Osteoblast (primary cell): ENCODE results near the gene GTPBP10. TPM values are rescaled to one million over a fixed set of nuclear protein-coding genes. Genes with fewer than 3 reads are reported as not detected.

Source experiments
- DNase-seq: peaks from one replicate; pipeline ENCODE4 v3.0.0; 2011; ENCODE audit warnings: low spot score, mixed read lengths; ENCODE audit not compliant: insufficient read length; ENCODE audit errors: missing footprints
- H2AFZ ChIP-seq: 2 replicates; pipeline ENCODE4 v1.6.0; 2011; ENCODE audit warnings: mild to moderate bottlenecking, low read length
- H3K27ac ChIP-seq: 2 replicates; pipeline ENCODE4 v1.5.1; 2011; ENCODE audit warnings: mild to moderate bottlenecking, low read depth, low read length, moderate library complexity
- H3K27me3 ChIP-seq: 2 replicates; pipeline ENCODE4 v1.6.0; 2012; ENCODE audit warnings: mild to moderate bottlenecking, control low read depth, inconsistent platforms, low read length, moderate library complexity; ENCODE audit not compliant: insufficient read depth
- H3K36me3 ChIP-seq: 2 replicates; pipeline ENCODE4 v1.5.1; 2011; ENCODE audit warnings: mild to moderate bottlenecking, low read length, control low read depth, moderate library complexity; ENCODE audit not compliant: insufficient read depth
- H3K4me1 ChIP-seq: 2 replicates; pipeline ENCODE4 v1.5.1; 2011; ENCODE audit warnings: mild to moderate bottlenecking, low read length, control low read depth, moderate library complexity; ENCODE audit not compliant: insufficient read depth
- H3K4me2 ChIP-seq: 2 replicates; pipeline ENCODE4 v1.6.0; 2011; ENCODE audit warnings: mild to moderate bottlenecking, low read length; ENCODE audit not compliant: insufficient read depth
- H3K4me3 ChIP-seq: fragments of 200-600 bp; sonication (generic); 3 replicates; pipeline ENCODE4 v1.5.1; 2012; ENCODE audit warnings: mild to moderate bottlenecking, low read length, inconsistent platforms; ENCODE audit not compliant: insufficient read depth
- H3K79me2 ChIP-seq: 2 replicates; pipeline ENCODE4 v1.6.0; 2012; ENCODE audit warnings: mild to moderate bottlenecking, low read length, control low read depth, inconsistent platforms; ENCODE audit not compliant: insufficient read depth
- H3K9me3 ChIP-seq: 2 replicates; pipeline ENCODE4 v1.5.1; 2011; ENCODE audit warnings: low read depth, low read length, control low read depth
- H4K20me1 ChIP-seq: 2 replicates; pipeline ENCODE4 v1.6.0; 2012; ENCODE audit warnings: mild to moderate bottlenecking, low read length, control low read depth; ENCODE audit not compliant: insufficient read depth
- CTCF ChIP-seq: IDR thresholded peaks from 2 replicates; pipeline ENCODE4 v1.5.1; 2011; ENCODE audit warnings: mild to moderate bottlenecking, low read depth, low read length, moderate library complexity; ENCODE audit errors: extremely low read depth
- total RNA-seq: library from RNA; depleted of rRNA; stranded (reverse); fragments of >200 nt; gene quantifications from 2 replicates; pipeline ENCODE4 v1.2.3, GENCODE V29; 2012

The GTPBP10 gene
- total RNA-seq, 1 donor = 21.0 TPM

GRCh38 chr7:90412458-90413184, 66.1 kb downstream of the GTPBP10 start:
- TF ChIP-seq CTCF = peak; percentile 30
- H3K36me3 ChIP-seq = peaks cover 32% of the 10 kb centered on the region
- no peak overlapping the region for H3K27ac ChIP-seq
- peaks cover 56% of the 10 kb centered on the region for H3K79me2 ChIP-seq
- H2AFZ ChIP-seq = no peak overlapping the region
- DNase-seq = no peak
- H3K4me2 ChIP-seq = no peak overlapping the region
- H3K9me3 ChIP-seq = no peaks in the 10 kb centered on the region
- H4K20me1 ChIP-seq = peaks cover 7% of the 10 kb centered on the region
- no peaks in the 10 kb centered on the region for H3K27me3 ChIP-seq
- no peak overlapping the region for H3K4me3 ChIP-seq
- H3K4me1 ChIP-seq = no peaks in the 10 kb centered on the region

- TF ChIP-seq CTCF = no peak
- Histone ChIP-seq H3K36me3 (peaks cover 30% of the 10 kb centered on the region), H4K20me1 (peaks cover 7% of the 10 kb centered on the region), H3K27ac (no peak overlapping the region), H2AFZ (no peak overlapping the region), H3K4me1 (no peaks in the 10 kb centered on the region), H3K9me3 (no peaks in the 10 kb centered on the region), H3K4me3 (no peak overlapping the region), H3K27me3 (no peaks in the 10 kb centered on the region), H3K79me2 (peaks cover 51% of the 10 kb centered on the region), H3K4me2 (no peak overlapping the region)
- DNase-seq = no peak
These were observed 66.6 kb downstream of the GTPBP10 start for GRCh38 chr7:90413185-90413528.

GRCh38 chr7:90421651-90422050, 75.1 kb downstream of the GTPBP10 start:
- Histone ChIP-seq H3K4me1 (no peaks in the 10 kb centered on the region), H3K27ac (no peak overlapping the region), H3K27me3 (no peaks in the 10 kb centered on the region), H3K79me2 (peaks cover under 1% of the 10 kb centered on the region), H3K9me3 (no peaks in the 10 kb centered on the region), H3K36me3 (no peaks in the 10 kb centered on the region), H3K4me3 (no peak overlapping the region), H3K4me2 (no peak overlapping the region), H2AFZ (no peak overlapping the region), H4K20me1 (no peaks in the 10 kb centered on the region)
- no peak for DNase-seq
- TF ChIP-seq CTCF = no peak

GRCh38 chr7:90424720-90425119, 78.2 kb downstream of the GTPBP10 start:
- H3K36me3 ChIP-seq = no peaks in the 10 kb centered on the region
- DNase-seq = no peak
- H3K4me1 ChIP-seq = no peaks in the 10 kb centered on the region
- H2AFZ ChIP-seq = no peak overlapping the region
- H3K9me3 ChIP-seq = no peaks in the 10 kb centered on the region
- no peak overlapping the region for H3K4me2 ChIP-seq
- no peaks in the 10 kb centered on the region for H4K20me1 ChIP-seq
- no peaks in the 10 kb centered on the region for H3K79me2 ChIP-seq
- H3K27ac ChIP-seq = no peak overlapping the region
- H3K4me3 ChIP-seq = no peak overlapping the region
- TF ChIP-seq CTCF = no peak
- no peaks in the 10 kb centered on the region for H3K27me3 ChIP-seq
